ENCODE results near the gene GDPD5.

Gene GDPD5

GRCh38 chr11:75471176-75471973 is 54.4 kb downstream of the GDPD5 start:
- no peak overlapping the region for H3K4me3 ChIP-seq (ENCODE audit: low read length)
- no peaks in the 10 kb centered on the region for H3K27me3 ChIP-seq (ENCODE audit: control insufficient read depth, insufficient read depth, low read length)
- H3K9ac ChIP-seq (ENCODE audit: low read depth, low read length): no peak overlapping the region
- H3K36me3 ChIP-seq (ENCODE audit: insufficient read depth, low read length): no peaks in the 10 kb centered on the region
- no peaks in the 10 kb centered on the region for H3K9me3 ChIP-seq (replicated peaks; ENCODE audit: low read length)
- peaks cover 23% of the 10 kb centered on the region for H3K4me1 ChIP-seq (ENCODE audit: control insufficient read depth, insufficient read depth, low read length)
- H3K4me2 ChIP-seq (ENCODE audit: low read length): no peak overlapping the region

- Histone ChIP-seq H3K4me2 (ENCODE audit: low read length) (no peak overlapping the region), H3K4me3 (ENCODE audit: low read length) (no peak overlapping the region), H3K27me3 (ENCODE audit: control insufficient read depth, insufficient read depth, low read length) (no peaks in the 10 kb centered on the region), H3K9ac (ENCODE audit: low read depth, low read length) (no peak overlapping the region), H3K4me1 (ENCODE audit: control insufficient read depth, insufficient read depth, low read length) (peaks cover 22% of the 10 kb centered on the region), H3K9me3 (replicated peaks; ENCODE audit: low read length) (no peaks in the 10 kb centered on the region), H3K36me3 (ENCODE audit: insufficient read depth, low read length) (no peaks in the 10 kb centered on the region)
These were observed 55.2 kb downstream of the GDPD5 start for GRCh38 chr11:75470476-75471080.

- Histone ChIP-seq H3K4me1 (ENCODE audit: control insufficient read depth, insufficient read depth, low read length) (peaks cover 16% of the 10 kb centered on the region), H3K9me3 (replicated peaks; ENCODE audit: low read length) (no peaks in the 10 kb centered on the region)
These were observed 55.8 kb downstream of the GDPD5 start for GRCh38 chr11:75469785-75470405.

GRCh38 chr11:75468534-75469340 is 57.0 kb downstream of the GDPD5 start:
- H3K9ac ChIP-seq (ENCODE audit: low read depth, low read length): no peak overlapping the region
- no peaks in the 10 kb centered on the region for H3K27me3 ChIP-seq (ENCODE audit: control insufficient read depth, insufficient read depth, low read length)
- H3K36me3 ChIP-seq (ENCODE audit: insufficient read depth, low read length): no peaks in the 10 kb centered on the region
- no peaks in the 10 kb centered on the region for H3K9me3 ChIP-seq (replicated peaks; ENCODE audit: low read length)
- no peak overlapping the region for H3K4me3 ChIP-seq (ENCODE audit: low read length)
- H3K4me2 ChIP-seq (ENCODE audit: low read length): no peak overlapping the region
- H3K4me1 ChIP-seq (ENCODE audit: control insufficient read depth, insufficient read depth, low read length): peaks cover 16% of the 10 kb centered on the region

More at GRCh38 chr11:75469785-75470405, 55.8 kb downstream of the GDPD5 start:
- Histone ChIP-seq H3K4me2 (ENCODE audit: low read length) (no peak overlapping the region), H3K27me3 (ENCODE audit: control insufficient read depth, insufficient read depth, low read length) (no peaks in the 10 kb centered on the region), H3K36me3 (ENCODE audit: insufficient read depth, low read length) (no peaks in the 10 kb centered on the region), H3K4me3 (ENCODE audit: low read length) (no peak overlapping the region), H3K9ac (ENCODE audit: low read depth, low read length) (no peak overlapping the region)

GRCh38 chr11:75467881-75468280 is 57.9 kb downstream of the GDPD5 start:
- H3K27me3 ChIP-seq (ENCODE audit: control insufficient read depth, insufficient read depth, low read length): no peaks in the 10 kb centered on the region

GRCh38 chr11:75467311-75467710 is 58.4 kb downstream of the GDPD5 start:
- Histone ChIP-seq H3K4me1 (ENCODE audit: control insufficient read depth, insufficient read depth, low read length) (peaks cover 16% of the 10 kb centered on the region), H3K9ac (ENCODE audit: low read depth, low read length) (no peak overlapping the region), H3K27me3 (ENCODE audit: control insufficient read depth, insufficient read depth, low read length) (no peaks in the 10 kb centered on the region), H3K36me3 (ENCODE audit: insufficient read depth, low read length) (no peaks in the 10 kb centered on the region), H3K9me3 (replicated peaks; ENCODE audit: low read length) (no peaks in the 10 kb centered on the region), H3K4me3 (ENCODE audit: low read length) (no peak overlapping the region), H3K4me2 (ENCODE audit: low read length) (no peak overlapping the region)

More at GRCh38 chr11:75467881-75468280, 57.9 kb downstream of the GDPD5 start:
- H3K9ac ChIP-seq (ENCODE audit: low read depth, low read length): no peak overlapping the region
- no peak overlapping the region for H3K4me2 ChIP-seq (ENCODE audit: low read length)
- no peaks in the 10 kb centered on the region for H3K9me3 ChIP-seq (replicated peaks; ENCODE audit: low read length)
- H3K4me3 ChIP-seq (ENCODE audit: low read length): no peak overlapping the region
- H3K36me3 ChIP-seq (ENCODE audit: insufficient read depth, low read length): no peaks in the 10 kb centered on the region
- H3K4me1 ChIP-seq (ENCODE audit: control insufficient read depth, insufficient read depth, low read length): peaks cover 16% of the 10 kb centered on the region

GRCh38 chr11:75465701-75466531 is 59.8 kb downstream of the GDPD5 start:
- no peak overlapping the region for H3K4me2 ChIP-seq (ENCODE audit: low read length)
- no peak overlapping the region for H3K9ac ChIP-seq (ENCODE audit: low read depth, low read length)
- no peaks in the 10 kb centered on the region for H3K36me3 ChIP-seq (ENCODE audit: insufficient read depth, low read length)
- H3K4me1 ChIP-seq (ENCODE audit: control insufficient read depth, insufficient read depth, low read length): peaks cover 16% of the 10 kb centered on the region
- no peaks in the 10 kb centered on the region for H3K9me3 ChIP-seq (replicated peaks; ENCODE audit: low read length)
- no peak overlapping the region for H3K4me3 ChIP-seq (ENCODE audit: low read length)
- no peaks in the 10 kb centered on the region for H3K27me3 ChIP-seq (ENCODE audit: control insufficient read depth, insufficient read depth, low read length)

GRCh38 chr11:75463106-75463774 is 62.5 kb downstream of the GDPD5 start:
- H3K36me3 ChIP-seq (ENCODE audit: insufficient read depth, low read length): no peaks in the 10 kb centered on the region

GRCh38 chr11:75462117-75462653 is 63.6 kb downstream of the GDPD5 start:
- Histone ChIP-seq H3K4me2 (ENCODE audit: low read length) (no peak overlapping the region), H3K9ac (ENCODE audit: low read depth, low read length) (no peak overlapping the region), H3K36me3 (ENCODE audit: insufficient read depth, low read length) (no peaks in the 10 kb centered on the region), H3K4me1 (ENCODE audit: control insufficient read depth, insufficient read depth, low read length) (peaks cover 7% of the 10 kb centered on the region), H3K9me3 (replicated peaks; ENCODE audit: low read length) (no peaks in the 10 kb centered on the region), H3K27me3 (ENCODE audit: control insufficient read depth, insufficient read depth, low read length) (no peaks in the 10 kb centered on the region), H3K4me3 (ENCODE audit: low read length) (no peak overlapping the region)

More at GRCh38 chr11:75463106-75463774, 62.5 kb downstream of the GDPD5 start:
- Histone ChIP-seq H3K4me2 (ENCODE audit: low read length) (no peak overlapping the region), H3K9ac (ENCODE audit: low read depth, low read length) (no peak overlapping the region), H3K27me3 (ENCODE audit: control insufficient read depth, insufficient read depth, low read length) (no peaks in the 10 kb centered on the region), H3K4me1 (ENCODE audit: control insufficient read depth, insufficient read depth, low read length) (peaks cover 7% of the 10 kb centered on the region), H3K4me3 (ENCODE audit: low read length) (no peak overlapping the region), H3K9me3 (replicated peaks; ENCODE audit: low read length) (no peaks in the 10 kb centered on the region)

GRCh38 chr11:75461151-75461550 is 64.6 kb downstream of the GDPD5 start:
- H3K36me3 ChIP-seq (ENCODE audit: insufficient read depth, low read length): no peaks in the 10 kb centered on the region
- peaks cover 5% of the 10 kb centered on the region for H3K4me1 ChIP-seq (ENCODE audit: control insufficient read depth, insufficient read depth, low read length)
- no peak overlapping the region for H3K4me3 ChIP-seq (ENCODE audit: low read length)
- H3K9ac ChIP-seq (ENCODE audit: low read depth, low read length): no peak overlapping the region
- no peak overlapping the region for H3K4me2 ChIP-seq (ENCODE audit: low read length)
- H3K9me3 ChIP-seq (replicated peaks; ENCODE audit: low read length): no peaks in the 10 kb centered on the region
- H3K27me3 ChIP-seq (ENCODE audit: control insufficient read depth, insufficient read depth, low read length): no peaks in the 10 kb centered on the region
